Cerebellar cortex (tissue), 1 donor: Measurements from ENCODE around the gene SYNPR.

ENCODE experiments used
- DNase-seq: peaks from one replicate; pipeline ENCODE4 v3.0.0-alpha.2; 2015; ENCODE audit warnings: low spot score

SYNPR gene

GRCh38 chr3:63556401-63556800 is 278.3 kb downstream of the SYNPR start:
- no peak for DNase-seq

DNA sequence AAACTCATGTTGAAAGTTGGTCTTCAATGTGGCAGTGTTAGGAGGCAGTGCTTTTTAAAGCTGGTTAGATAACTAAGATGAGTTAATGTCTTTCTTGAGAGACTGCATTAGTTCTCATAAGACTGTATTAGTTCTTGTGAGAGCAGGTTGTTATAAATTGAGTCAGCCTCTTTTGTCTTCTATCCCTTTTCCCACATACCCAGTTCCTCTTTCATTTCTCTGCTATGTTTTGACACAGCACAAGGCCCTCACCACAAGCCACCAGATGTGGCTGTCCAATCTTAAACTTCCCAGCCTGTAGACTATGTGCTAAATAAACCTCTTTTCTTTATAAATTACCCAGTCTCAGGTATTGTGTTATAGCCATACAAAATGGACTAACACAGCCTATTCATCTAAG is 279.8 kb downstream of the SYNPR start:
- no peak for DNase-seq

GRCh38 chr3:63559884-63560283 is 281.8 kb downstream of the SYNPR start:
- DNase-seq = no peak

DNA sequence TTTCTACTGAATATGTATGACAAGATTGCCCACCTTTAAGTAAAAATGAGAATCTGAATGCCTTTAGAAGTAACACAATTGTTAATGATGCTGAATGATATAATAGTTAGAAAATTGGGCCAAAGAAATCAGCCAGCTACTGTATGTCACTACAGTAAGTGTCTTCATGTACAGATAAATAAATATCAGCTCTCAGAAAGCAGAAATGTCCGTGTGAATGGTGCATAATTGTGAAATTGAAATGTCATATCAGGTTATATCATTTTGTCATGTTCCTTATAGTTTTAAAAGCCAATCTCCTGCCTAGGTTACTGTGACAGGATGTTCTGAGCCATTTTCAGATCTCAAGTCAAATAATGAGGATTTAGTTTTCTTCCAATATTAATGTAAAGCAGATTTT is 283.8 kb downstream of the SYNPR start:
- DNase-seq = no peak

- DNase-seq = no peak
Observed at GRCh38 chr3:63562323-63562722, 284.2 kb downstream of the SYNPR start.

DNA sequence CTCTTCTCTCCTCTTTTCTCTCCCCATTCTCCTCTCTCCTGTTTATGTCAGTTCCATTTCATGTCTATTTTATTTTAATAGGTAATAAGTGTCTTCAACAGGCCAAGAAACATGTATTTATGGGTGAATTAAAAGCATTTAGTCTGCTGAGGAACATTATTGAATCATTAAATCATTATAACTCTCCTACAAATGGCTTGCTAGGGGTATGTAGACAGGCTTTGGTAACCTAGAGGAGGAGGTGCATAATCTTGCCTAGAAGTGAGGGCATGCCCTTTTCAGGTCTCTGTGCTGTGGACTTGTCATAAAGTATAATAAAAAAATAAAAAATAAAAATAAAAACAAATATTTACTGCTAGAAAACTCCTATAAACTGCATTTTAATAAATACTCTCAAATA is 285.5 kb downstream of the SYNPR start:
- DNase-seq = no peak

DNA sequence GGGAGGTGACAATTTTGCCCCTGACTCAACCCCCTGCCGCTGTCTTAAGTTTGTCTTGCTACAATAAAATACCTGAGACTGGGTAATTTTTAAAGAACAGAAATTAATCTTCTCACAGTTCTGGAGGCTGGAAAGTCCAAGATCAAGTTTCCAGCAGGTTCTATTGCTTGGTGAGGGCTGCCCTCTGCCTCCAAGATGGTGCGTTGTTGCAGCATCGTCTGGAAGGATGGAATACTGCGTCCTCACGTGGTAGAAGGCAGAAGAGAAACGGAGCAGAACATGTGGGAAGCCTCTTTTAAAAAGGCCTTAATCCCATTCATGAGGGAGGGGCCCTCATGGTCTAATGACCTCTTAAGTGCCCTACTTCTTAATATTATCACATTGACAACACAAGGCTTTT is 287.1 kb downstream of the SYNPR start:
- DNase-seq = no peak

- DNase-seq = no peak
Observed at GRCh38 chr3:63571682-63572081, 293.6 kb downstream of the SYNPR start.

- no peak for DNase-seq
Observed at GRCh38 chr3:63576846-63577245, 298.7 kb downstream of the SYNPR start.

DNA sequence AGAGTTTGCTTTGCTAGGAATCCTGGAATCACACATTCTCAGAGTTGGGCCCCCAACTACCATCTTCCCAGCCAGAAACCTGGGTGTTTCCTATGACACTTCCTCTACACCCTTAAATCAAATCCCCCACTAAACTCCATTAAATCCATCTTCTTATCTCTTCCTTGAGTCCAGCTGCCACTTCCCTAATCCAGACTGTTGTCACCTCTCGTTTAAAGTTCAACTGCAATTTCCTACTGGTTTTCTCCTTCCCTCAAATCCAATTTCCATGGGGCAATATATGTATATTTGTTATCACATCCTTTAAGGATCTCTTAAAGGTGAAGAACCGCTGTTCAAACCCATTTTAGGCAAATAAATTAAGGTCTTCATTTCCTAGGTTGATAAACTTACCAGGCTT is 300.8 kb downstream of the SYNPR start:
- DNase-seq = no peak

DNA sequence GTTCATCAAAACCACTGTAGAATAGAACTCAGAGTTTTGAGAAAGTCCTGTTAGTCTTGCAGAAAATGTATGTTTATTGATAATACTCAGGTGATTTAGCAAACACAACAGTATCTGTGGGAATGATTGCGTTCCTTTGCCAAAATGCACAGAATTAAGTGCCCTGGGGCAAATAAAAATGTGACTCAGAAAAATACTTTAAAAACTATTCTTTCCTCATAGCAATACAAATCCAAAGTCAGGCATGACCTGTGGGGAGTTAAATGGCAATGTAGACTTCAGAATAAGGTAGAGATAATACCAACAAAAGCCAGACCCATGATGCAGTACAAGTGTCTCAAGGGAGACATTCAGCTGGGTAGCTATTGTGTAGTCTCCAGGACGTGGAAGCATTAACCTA is 302.0 kb downstream of the SYNPR start:
- no peak for DNase-seq

- no peak for DNase-seq
Observed at GRCh38 chr3:63582943-63583500, 304.9 kb downstream of the SYNPR start.

DNA sequence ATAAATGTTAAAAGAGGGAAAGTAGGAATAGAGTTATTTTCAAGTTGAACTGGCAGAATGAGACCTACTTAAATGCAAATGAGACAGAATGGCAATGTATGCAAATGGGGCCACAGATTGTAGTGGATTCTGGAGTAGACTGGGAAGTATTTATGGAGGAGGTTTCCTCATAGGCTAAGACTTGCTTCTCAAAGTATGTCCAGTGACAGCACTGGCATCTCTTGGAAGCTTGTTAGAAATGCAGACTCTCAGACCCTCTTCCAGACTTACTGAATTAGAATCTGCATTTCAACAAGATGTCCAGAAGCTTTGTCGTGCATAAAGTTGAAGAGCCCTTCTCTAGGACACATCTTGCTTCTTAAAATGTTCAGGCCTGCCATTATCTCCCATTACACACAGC is 306.6 kb downstream of the SYNPR start:
- DNase-seq = no peak

DNA sequence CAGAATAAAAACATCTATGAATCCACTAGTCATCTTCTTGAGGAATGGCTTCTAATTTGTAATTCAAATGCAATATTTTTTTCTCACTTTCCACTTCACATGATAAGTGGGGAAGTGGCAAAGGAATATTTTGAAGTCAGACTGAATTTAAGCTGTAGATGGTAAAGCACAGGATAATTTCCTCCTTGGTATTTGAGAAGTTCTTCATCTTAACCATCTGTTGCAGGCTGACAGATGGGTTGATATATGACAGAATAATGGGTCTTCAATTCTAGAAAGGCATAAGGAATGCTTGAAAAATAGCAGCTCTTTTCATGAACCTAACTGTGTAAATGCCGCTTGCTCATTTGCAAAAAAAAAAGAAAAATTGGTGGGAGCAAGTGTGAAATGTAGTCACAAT is 307.8 kb downstream of the SYNPR start:
- DNase-seq = no peak

DNA sequence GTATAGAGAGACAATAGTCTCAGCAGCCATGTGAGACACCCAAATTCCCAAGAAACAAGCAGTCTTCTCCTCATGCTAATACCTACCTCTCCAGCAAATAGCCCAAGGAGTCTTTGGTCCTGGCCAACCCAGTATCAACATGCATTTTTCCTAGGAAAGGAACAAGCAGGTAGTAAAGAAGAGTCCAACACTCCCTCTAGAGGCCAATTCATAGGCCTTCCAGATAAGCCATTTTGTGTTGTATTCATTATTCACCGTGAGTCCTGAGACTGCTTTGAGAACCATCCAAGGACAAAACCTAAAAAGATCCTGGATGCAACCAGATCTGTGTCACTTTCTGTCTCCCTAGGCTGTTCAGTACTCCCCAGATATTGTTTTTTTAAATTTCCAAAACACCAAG is 310.8 kb downstream of the SYNPR start:
- no peak for DNase-seq

DNA sequence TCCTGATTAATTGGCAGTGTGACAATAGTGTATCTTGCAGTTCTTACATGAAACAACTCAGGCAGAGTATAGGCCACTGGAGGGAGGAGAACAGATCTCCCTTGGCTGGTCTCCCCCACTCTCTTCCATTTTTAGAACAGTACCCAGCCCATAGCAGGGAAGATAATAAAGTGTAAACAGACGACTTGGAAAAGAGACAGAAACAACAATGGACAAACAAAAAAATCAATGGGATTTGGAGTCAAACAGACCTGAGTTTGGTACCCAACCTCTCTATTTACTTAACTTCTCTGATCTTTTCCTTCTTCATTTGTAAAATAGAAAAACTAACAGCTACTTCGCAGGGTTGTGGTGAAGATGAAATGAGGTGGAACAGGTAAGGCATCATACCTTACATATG is 315.7 kb downstream of the SYNPR start:
- no peak for DNase-seq

- no peak for DNase-seq
Observed at GRCh38 chr3:63595221-63595620, 317.1 kb downstream of the SYNPR start.

GRCh38 chr3:63597019-63597418 is 318.9 kb downstream of the SYNPR start:
- no peak for DNase-seq

- DNase-seq = no peak
Observed at GRCh38 chr3:63607716-63608115, 329.6 kb downstream of the SYNPR start.

DNA sequence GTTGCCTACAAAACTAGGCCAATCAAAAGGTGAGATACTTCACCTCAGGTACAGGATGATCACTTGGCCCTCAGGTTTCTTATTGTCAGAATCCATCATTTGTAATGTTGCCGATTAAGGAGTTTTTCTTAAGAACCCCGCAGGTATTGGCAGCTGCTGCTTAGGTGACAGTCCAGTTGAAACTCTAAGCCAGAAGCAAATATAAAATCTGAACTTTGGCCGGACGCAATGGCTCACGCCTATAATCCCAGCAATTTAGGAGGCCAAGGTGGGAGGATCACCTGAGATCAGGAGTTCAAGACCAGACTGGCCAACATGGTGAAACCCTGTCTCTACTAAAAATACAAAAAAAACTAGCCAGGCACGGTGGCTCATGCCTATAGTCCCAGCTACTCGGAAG is 331.3 kb downstream of the SYNPR start:
- no peak for DNase-seq

GRCh38 chr3:63609834-63610233 is 331.7 kb downstream of the SYNPR start:
- no peak for DNase-seq

GRCh38 chr3:63611382-63611781 is 333.3 kb downstream of the SYNPR start:
- DNase-seq = no peak

GRCh38 chr3:63613561-63613960 is 335.5 kb downstream of the SYNPR start:
- DNase-seq = no peak

DNA sequence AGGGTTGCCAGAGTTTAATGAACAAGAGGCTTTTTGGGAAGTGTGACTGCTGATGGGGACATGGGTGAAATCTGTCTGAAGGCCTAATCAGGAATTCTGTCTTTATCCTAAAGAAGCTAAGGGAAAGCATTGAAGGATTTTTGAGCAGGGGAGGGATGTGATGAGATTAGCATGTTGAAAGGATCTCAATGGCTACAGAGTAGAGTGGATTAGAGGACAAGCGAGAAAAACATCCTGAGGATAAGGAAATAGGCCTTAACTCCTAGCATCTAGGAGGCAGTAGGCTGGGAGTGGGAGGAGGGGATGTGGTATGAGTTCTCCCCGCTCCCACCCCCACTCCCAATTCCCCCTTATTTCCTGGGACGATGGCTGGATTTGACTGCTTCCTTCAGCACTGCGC is 339.3 kb downstream of the SYNPR start:
- DNase-seq = no peak
